GM21737 (cell line): Measurements from ENCODE around the gene MYO18B.

Source experiments
- ATAC-seq: cut with Tn5 transposase; IDR thresholded peaks from one replicate; pipeline ENCODE4 v1.9.1; 2021; ENCODE audit warnings: mild to moderate bottlenecking, moderate library complexity; ENCODE audit not compliant: unreplicated experiment

MYO18B gene

GRCh38 chr22:26075251-26075650 is 333.3 kb downstream of the MYO18B start:
- ATAC-seq = no peak

GRCh38 chr22:26079009-26079408 is 337.0 kb downstream of the MYO18B start:
- no peak for ATAC-seq
